K562 (cell line): ENCODE measurements around the gene ANKRD13D. TPM values are rescaled to one million over a fixed set of nuclear protein-coding genes. Genes with fewer than 3 reads are reported as not detected.

Experiments used
- FOXP4 ChIP-seq: sonication (generic); formaldehyde crosslinking; IDR thresholded peaks from 2 replicates; pipeline ENCODE4 v1.8.0; 2022; ENCODE audit warnings: mild to moderate bottlenecking, missing genetic modification reagents, borderline replicate concordance
- HLTF ChIP-seq: fragments of 450-650 bp; IDR thresholded peaks from 2 replicates; pipeline ENCODE4 v1.6.1; 2016
- MYNN ChIP-seq, 2 experiments: sonication (generic); formaldehyde crosslinking in 1 of 2; IDR thresholded peaks; 2 replicates each; pipeline versions ENCODE4 v1.5.0 to v1.6.1; 2016 to 2020; ENCODE audit warnings: antibody characterized with exemption in 1 of 2, missing genetic modification reagents in 1 of 2
- SIN3B ChIP-seq: fragments of 450-650 bp; IDR thresholded peaks from 2 replicates; pipeline ENCODE4 v1.6.1; 2017; ENCODE audit warnings: low read depth, mild to moderate bottlenecking, moderate library complexity
- polyA plus RNA-seq, 8 experiments: library from polyadenylated mRNA; depleted of rRNA in 4 of 8; stranded (reverse) in 5 of 8; unstranded in 3 of 8; fragments of >200 nt; fragmentation: Nextera tagmentation in 2 of 8; fragmentation: Illumina TruSeq in 1 of 8; extraction: Ambion mirVana in 2 of 8; extraction: Trizol in 1 of 8; gene quantifications; 2 replicates each; pipeline versions ENCODE4 v1.2.1 to v1.2.3, GENCODE V29; 2011 to 2014; ENCODE audit warnings: inconsistent platforms in 1 of 8, missing spikeins in 1 of 8
- total RNA-seq, 7 experiments: library from RNA; depleted of rRNA in 6 of 7; stranded (reverse); fragments of >200 nt in 6 of 7; fragmentation: Illumina TruSeq in 2 of 7; extraction: Trizol in 2 of 7; gene quantifications; 2 replicates each; pipeline versions ENCODE4 v1.2.1 to v1.2.3, GENCODE V29; 2011 to 2021; ENCODE audit warnings: low replicate concordance in 1 of 7
- TF ChIP-seq, protein P1 (sequence below): fragments of 450-650 bp; IDR thresholded peaks from 2 replicates; pipeline ENCODE4 v1.6.1; 2016; ENCODE audit warnings: mild to moderate bottlenecking, moderate library complexity

Gene ANKRD13D
- total and polyA plus RNA-seq, 9 of the 15 experiments (the other 6 are each of a cell fraction or from before 2014, with no cell fraction given): 0.94 to 40.9 (median 22.4) TPM

- TF ChIP-seq, protein P1, sequence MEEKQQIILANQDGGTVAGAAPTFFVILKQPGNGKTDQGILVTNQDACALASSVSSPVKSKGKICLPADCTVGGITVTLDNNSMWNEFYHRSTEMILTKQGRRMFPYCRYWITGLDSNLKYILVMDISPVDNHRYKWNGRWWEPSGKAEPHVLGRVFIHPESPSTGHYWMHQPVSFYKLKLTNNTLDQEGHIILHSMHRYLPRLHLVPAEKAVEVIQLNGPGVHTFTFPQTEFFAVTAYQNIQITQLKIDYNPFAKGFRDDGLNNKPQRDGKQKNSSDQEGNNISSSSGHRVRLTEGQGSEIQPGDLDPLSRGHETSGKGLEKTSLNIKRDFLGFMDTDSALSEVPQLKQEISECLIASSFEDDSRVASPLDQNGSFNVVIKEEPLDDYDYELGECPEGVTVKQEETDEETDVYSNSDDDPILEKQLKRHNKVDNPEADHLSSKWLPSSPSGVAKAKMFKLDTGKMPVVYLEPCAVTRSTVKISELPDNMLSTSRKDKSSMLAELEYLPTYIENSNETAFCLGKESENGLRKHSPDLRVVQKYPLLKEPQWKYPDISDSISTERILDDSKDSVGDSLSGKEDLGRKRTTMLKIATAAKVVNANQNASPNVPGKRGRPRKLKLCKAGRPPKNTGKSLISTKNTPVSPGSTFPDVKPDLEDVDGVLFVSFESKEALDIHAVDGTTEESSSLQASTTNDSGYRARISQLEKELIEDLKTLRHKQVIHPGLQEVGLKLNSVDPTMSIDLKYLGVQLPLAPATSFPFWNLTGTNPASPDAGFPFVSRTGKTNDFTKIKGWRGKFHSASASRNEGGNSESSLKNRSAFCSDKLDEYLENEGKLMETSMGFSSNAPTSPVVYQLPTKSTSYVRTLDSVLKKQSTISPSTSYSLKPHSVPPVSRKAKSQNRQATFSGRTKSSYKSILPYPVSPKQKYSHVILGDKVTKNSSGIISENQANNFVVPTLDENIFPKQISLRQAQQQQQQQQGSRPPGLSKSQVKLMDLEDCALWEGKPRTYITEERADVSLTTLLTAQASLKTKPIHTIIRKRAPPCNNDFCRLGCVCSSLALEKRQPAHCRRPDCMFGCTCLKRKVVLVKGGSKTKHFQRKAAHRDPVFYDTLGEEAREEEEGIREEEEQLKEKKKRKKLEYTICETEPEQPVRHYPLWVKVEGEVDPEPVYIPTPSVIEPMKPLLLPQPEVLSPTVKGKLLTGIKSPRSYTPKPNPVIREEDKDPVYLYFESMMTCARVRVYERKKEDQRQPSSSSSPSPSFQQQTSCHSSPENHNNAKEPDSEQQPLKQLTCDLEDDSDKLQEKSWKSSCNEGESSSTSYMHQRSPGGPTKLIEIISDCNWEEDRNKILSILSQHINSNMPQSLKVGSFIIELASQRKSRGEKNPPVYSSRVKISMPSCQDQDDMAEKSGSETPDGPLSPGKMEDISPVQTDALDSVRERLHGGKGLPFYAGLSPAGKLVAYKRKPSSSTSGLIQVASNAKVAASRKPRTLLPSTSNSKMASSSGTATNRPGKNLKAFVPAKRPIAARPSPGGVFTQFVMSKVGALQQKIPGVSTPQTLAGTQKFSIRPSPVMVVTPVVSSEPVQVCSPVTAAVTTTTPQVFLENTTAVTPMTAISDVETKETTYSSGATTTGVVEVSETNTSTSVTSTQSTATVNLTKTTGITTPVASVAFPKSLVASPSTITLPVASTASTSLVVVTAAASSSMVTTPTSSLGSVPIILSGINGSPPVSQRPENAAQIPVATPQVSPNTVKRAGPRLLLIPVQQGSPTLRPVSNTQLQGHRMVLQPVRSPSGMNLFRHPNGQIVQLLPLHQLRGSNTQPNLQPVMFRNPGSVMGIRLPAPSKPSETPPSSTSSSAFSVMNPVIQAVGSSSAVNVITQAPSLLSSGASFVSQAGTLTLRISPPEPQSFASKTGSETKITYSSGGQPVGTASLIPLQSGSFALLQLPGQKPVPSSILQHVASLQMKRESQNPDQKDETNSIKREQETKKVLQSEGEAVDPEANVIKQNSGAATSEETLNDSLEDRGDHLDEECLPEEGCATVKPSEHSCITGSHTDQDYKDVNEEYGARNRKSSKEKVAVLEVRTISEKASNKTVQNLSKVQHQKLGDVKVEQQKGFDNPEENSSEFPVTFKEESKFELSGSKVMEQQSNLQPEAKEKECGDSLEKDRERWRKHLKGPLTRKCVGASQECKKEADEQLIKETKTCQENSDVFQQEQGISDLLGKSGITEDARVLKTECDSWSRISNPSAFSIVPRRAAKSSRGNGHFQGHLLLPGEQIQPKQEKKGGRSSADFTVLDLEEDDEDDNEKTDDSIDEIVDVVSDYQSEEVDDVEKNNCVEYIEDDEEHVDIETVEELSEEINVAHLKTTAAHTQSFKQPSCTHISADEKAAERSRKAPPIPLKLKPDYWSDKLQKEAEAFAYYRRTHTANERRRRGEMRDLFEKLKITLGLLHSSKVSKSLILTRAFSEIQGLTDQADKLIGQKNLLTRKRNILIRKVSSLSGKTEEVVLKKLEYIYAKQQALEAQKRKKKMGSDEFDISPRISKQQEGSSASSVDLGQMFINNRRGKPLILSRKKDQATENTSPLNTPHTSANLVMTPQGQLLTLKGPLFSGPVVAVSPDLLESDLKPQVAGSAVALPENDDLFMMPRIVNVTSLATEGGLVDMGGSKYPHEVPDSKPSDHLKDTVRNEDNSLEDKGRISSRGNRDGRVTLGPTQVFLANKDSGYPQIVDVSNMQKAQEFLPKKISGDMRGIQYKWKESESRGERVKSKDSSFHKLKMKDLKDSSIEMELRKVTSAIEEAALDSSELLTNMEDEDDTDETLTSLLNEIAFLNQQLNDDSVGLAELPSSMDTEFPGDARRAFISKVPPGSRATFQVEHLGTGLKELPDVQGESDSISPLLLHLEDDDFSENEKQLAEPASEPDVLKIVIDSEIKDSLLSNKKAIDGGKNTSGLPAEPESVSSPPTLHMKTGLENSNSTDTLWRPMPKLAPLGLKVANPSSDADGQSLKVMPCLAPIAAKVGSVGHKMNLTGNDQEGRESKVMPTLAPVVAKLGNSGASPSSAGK: peak; percentile 97
- TF ChIP-seq SIN3B (0 out of 2 replicates have a peak, but pooled peaks have one; percentile 19), HLTF (no peak), MYNN (IDR thresholded peaks at IDR 0.05) (peak; percentile 68; the same call in 1 of the 2 replicates), MYNN (CRISPR knock-in tag; IDR thresholded peaks at IDR 0.05) (no peak), FOXP4 (CRISPR knock-in tag) (peak; percentile 71; the same call in 1 of the 2 replicates)
Observed at GRCh38 chr11:67276781-67277230, 12.3 kb upstream of the ANKRD13D start (continued).
